ENCODE results near the gene CELA1.
"Not testable (repeated sequence)": the region's sequence is repeated elsewhere in the genome, so short reads cannot be mapped to it uniquely, and the experiment has no call there.

DNA sequence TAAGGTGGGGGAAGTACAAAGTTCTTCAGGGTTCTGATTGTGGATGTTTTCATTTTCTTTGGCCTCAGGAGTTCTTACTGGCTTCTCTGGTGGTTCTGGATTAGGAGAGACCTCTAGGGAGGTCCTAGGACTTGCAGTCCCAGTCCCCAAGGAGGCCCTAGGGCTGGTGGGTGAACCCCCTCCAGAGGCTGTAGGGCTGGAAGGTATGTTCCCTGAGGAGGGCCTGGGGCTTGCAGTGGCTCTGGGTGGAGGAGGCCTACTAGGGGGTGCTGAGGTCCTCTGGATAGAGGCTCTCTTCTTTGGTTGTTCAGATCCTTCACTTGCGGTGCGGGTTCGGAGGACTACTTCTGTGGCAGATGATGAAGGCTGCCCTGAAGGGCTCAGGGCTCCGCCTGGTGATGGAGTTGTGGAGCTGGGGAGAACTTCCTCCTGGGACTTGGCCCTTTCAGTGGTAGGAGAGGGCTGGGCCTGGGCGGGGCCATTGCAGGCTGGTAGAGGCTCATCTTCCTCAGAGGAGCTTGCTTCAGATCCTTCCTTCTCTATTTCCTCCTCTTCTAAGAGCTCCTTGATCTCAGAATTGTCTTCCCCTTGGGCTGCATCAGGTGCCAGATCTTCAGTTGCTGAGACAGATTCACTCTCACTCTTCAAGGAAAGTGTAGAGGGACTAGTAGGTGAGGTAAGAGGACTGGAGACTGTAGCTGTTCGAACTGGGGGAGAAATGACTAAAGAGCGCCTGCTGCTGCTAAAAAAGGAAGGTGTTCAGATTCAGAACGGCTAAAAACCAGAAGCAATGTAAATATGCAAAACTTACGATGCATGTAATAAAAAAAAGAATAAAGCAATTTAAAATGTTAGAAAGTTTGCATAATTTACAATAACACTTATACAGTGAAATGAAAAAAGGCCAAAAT, 54.6 kb downstream of the CELA1 start:
- TF ChIP-seq, protein P1, sequence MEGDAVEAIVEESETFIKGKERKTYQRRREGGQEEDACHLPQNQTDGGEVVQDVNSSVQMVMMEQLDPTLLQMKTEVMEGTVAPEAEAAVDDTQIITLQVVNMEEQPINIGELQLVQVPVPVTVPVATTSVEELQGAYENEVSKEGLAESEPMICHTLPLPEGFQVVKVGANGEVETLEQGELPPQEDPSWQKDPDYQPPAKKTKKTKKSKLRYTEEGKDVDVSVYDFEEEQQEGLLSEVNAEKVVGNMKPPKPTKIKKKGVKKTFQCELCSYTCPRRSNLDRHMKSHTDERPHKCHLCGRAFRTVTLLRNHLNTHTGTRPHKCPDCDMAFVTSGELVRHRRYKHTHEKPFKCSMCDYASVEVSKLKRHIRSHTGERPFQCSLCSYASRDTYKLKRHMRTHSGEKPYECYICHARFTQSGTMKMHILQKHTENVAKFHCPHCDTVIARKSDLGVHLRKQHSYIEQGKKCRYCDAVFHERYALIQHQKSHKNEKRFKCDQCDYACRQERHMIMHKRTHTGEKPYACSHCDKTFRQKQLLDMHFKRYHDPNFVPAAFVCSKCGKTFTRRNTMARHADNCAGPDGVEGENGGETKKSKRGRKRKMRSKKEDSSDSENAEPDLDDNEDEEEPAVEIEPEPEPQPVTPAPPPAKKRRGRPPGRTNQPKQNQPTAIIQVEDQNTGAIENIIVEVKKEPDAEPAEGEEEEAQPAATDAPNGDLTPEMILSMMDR (IDR thresholded peaks at IDR 0.05): not testable (repeated sequence)
- not testable (repeated sequence) for TF ChIP-seq POLR2A (IDR thresholded peaks at IDR 0.05)

Data from uterus (tissue), 2 donors.